HepG2 (cell line): ENCODE results near the gene GAS2L1.

ENCODE experiments used
- CTCF ChIP-seq: sonication (generic); formaldehyde crosslinking; IDR thresholded peaks from 2 replicates; pipeline ENCODE4 v1.5.0; 2020; ENCODE audit warnings: mild to moderate bottlenecking, missing genetic modification reagents, moderate library complexity
- HNF4A ChIP-seq: sonication (generic); formaldehyde crosslinking; IDR thresholded peaks from 2 replicates; pipeline ENCODE4 v1.4.0; 2020; ENCODE audit warnings: missing genetic modification reagents
- KMT2A ChIP-seq: sonication (generic); formaldehyde crosslinking; IDR thresholded peaks from 2 replicates; pipeline ENCODE4 v1.4.0; 2020; ENCODE audit warnings: missing genetic modification reagents
- SRSF9 ChIP-seq: fragments of 200-400 bp; formaldehyde crosslinking; IDR thresholded peaks from 2 replicates; pipeline ENCODE4 v1.6.1; 2018; ENCODE audit warnings: borderline replicate concordance, mild to moderate bottlenecking, low read depth, low read length; ENCODE audit not compliant: insufficient read depth, poor library complexity, severe bottlenecking
- ZBTB33 ChIP-seq: sonication (generic); formaldehyde crosslinking; IDR thresholded peaks from 2 replicates; pipeline ENCODE4 v1.4.0; 2020; ENCODE audit warnings: missing genetic modification reagents
- TF ChIP-seq, protein P1 (sequence below), 2 experiments: sonication (generic) in 1 of 2; formaldehyde crosslinking in 1 of 2; IDR thresholded peaks; 2 replicates each; pipeline versions ENCODE4 v1.5.1 to v1.6.1; 2011 to 2020; ENCODE audit warnings: borderline replicate concordance in 1 of 2, low read depth in 1 of 2, low read length in 1 of 2, mild to moderate bottlenecking in 1 of 2, missing genetic modification reagents in 1 of 2, moderate library complexity in 1 of 2

DNA sequence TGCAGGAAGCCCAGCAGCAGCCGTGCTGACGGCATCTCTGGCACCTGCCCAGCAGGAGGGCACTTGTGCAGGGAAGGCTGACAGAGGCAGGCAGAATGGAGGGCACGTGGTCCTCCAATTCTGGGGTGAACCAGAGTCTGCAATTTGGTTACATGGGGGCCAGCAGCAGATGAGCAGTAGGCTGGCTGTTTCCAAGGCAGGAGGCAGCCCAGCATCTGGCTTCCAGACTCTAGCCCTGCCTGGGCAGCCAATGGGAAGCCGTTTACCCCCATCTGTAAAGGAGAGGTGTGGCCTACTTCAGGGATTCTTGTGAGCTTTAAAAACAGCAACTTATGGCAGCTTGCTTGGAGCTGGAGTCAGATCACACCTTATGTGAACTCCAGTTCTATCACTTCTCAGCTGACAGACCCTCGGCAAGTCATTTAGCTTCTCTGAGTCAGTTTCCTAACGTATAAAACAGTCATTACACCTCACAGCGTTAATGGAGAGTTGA, 36.9 kb downstream of the GAS2L1 start:
- TF ChIP-seq CTCF (CRISPR knock-in tag), result no peak
- TF ChIP-seq, protein P1, sequence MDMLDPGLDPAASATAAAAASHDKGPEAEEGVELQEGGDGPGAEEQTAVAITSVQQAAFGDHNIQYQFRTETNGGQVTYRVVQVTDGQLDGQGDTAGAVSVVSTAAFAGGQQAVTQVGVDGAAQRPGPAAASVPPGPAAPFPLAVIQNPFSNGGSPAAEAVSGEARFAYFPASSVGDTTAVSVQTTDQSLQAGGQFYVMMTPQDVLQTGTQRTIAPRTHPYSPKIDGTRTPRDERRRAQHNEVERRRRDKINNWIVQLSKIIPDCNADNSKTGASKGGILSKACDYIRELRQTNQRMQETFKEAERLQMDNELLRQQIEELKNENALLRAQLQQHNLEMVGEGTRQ (IDR thresholded peaks at IDR 0.05; ENCODE audit: low read depth, low read length), result no peak
- TF ChIP-seq, protein P1 (CRISPR knock-in tag; IDR thresholded peaks at IDR 0.05; ENCODE audit: borderline replicate concordance), result no peak
- no peak for TF ChIP-seq HNF4A
- no peak for TF ChIP-seq ZBTB33 (CRISPR knock-in tag)
- TF ChIP-seq KMT2A (CRISPR knock-in tag), result no peak
- no peak for TF ChIP-seq SRSF9
